GM18951 (cell line): ENCODE measurements around the gene NDFIP1.

Experiments
- POLR2A ChIP-seq: IDR thresholded peaks from 4 replicates; pipeline ENCODE4 v1.6.1; 2011; ENCODE audit warnings: mild to moderate bottlenecking; ENCODE audit not compliant: insufficient read length, insufficient read depth; ENCODE audit errors: extremely low read depth
- in situ Hi-C: fragments of 300-500 bp; cut with MboI; formaldehyde crosslinking; loops from one replicate; pipeline ENCODE4 v1.12.0; 2022; ENCODE audit warnings: low sequenced_read_pairs, mixed read lengths, inconsistent platforms; ENCODE audit not compliant: unreplicated experiment

The NDFIP1 gene

GRCh38 chr5:142119051-142119625 lies 10.6 kb downstream of the NDFIP1 start:
- TF ChIP-seq POLR2A: no peak
- in situ Hi-C loops: no loop called here

DNA sequence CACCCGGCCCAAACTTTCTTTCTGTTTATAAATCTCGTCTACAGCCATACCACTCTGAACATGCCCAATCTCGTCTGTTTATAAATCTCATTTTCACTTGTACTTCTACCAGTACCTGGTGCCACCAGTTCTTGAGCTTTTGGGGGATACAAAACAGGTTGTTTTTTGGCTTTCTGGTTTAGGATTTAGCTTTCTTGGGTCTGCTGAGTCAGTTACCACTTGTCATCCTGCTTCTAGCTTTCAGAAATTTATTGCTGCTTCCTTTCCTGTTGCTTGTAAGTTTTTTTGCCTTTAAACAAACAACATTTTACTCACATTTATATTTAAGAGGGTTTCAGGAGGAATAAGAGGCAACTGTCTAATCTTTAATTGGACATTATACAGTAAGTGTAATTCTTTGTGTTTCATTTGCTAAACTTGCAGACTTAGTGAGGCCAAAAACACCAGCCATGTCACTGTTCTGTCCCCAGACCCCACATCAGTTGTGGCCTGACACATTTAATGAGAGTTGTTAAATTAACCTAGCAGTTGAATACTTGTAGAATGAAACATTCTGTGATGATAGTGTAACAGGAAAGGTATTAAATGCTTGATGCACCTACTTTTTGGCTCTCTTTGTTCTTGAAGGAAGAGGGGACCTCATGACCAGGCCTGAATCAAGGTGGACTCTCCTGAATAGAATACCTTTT lies 11.8 kb downstream of the NDFIP1 start:
- in situ Hi-C loops: no loop called here
- TF ChIP-seq POLR2A: no peak

- no peak for TF ChIP-seq POLR2A
- in situ Hi-C loops: no loop called here
These were observed 13.5 kb downstream of the NDFIP1 start for GRCh38 chr5:142122121-142122520.

DNA sequence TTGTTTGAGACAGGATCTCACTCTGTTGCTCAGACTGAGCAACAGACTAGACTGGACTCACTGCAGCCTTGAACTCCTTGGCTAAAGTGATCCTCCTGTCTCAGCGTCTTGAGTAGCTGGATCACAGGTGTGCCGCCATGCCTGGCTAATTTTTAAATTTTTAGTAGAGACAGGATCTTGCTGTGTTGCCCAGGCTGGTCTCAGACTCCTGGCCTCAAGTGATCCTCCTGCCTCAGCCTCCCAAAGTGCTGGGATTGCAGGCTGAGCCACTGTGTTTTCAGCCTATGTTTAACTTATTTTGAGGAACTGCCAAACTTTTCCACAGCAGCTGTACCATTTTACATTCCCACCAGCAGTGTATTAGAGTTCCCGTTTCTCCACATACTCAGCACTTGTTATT lies 16.8 kb downstream of the NDFIP1 start:
- TF ChIP-seq POLR2A: no peak
- in situ Hi-C loops: loop anchor here (25.0 kb wide), 1 partner anchor 438 kb away; the partner anchor contains the start of gene ARAP3

GRCh38 chr5:142125963-142126362 lies 17.4 kb downstream of the NDFIP1 start:
- no peak for TF ChIP-seq POLR2A
- in situ Hi-C loops: loop anchor here (25.0 kb wide), 1 partner anchor 439 kb away; the partner anchor contains the start of gene ARAP3

DNA sequence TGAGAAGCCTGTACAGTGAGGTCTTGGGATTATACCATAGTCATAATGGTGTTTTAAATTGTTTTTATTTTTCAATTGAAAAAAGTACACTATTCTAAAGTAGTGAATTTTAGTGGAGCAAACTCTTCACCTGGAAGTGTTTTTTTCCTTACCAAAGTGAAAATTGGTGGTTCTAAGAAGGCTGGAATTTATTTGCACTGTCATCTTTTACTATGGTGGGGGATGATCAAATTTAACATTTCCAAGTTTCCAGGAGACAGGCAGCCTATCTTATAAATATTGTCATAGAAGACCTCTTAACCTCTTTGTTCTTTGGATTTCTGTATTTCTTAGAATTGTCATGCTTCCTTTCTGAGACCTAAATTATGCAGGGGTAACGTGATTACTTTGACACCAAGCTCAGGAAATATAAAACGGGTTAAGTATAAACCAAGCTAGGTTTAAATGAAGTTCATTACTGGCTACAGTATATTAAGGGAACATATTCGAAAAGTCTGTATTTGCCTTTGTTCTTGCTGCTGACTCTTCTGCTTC lies 20.2 kb downstream of the NDFIP1 start:
- no peak for TF ChIP-seq POLR2A
- in situ Hi-C loops: loop anchor here (25.0 kb wide), 1 partner anchor 441 kb away; the partner anchor contains the start of gene ARAP3

GRCh38 chr5:142129446-142130066 lies 21.0 kb downstream of the NDFIP1 start:
- in situ Hi-C loops: loop anchor here (25.0 kb wide), 1 partner anchor 442 kb away; the partner anchor contains the start of gene ARAP3
- no peak for TF ChIP-seq POLR2A

DNA sequence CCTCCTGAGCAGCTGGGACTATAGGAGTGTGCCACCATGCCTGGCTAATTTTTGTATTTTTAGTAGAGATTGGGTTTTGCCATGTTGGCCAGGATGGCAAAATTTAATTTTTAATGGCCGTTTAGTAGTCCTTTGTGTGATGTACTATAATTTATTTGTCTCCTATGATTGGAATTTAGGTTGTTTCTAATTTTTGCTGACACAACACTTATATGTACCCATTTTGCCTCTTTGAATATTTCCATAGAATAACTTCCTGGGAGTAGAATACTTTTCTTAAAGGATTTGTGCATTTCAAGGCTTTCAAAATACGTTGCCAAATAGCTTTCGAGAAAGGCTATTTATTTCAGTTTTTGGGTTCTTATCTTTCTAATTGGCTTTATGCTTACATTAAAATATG lies 22.8 kb downstream of the NDFIP1 start:
- TF ChIP-seq POLR2A: no peak
- in situ Hi-C loops: loop anchor here (25.0 kb wide), 1 partner anchor 444 kb away; the partner anchor contains the start of gene ARAP3

- in situ Hi-C loops: loop anchor here (25.0 kb wide), 1 partner anchor 446 kb away; the partner anchor contains the start of gene ARAP3
- TF ChIP-seq POLR2A: no peak
These were observed 24.3 kb downstream of the NDFIP1 start for GRCh38 chr5:142132916-142133315.

GRCh38 chr5:142133330-142134206 lies 25.0 kb downstream of the NDFIP1 start:
- in situ Hi-C loops: loop anchor here (25.0 kb wide), 1 partner anchor 446 kb away; the partner anchor contains the start of gene ARAP3

GRCh38 chr5:142134331-142135010 lies 25.9 kb downstream of the NDFIP1 start:
- in situ Hi-C loops: loop anchor here (25.0 kb wide), 1 partner anchor 447 kb away; the partner anchor contains the start of gene ARAP3
- no peak for TF ChIP-seq POLR2A

More at GRCh38 chr5:142133330-142134206, 25.0 kb downstream of the NDFIP1 start:
- no peak for TF ChIP-seq POLR2A

DNA sequence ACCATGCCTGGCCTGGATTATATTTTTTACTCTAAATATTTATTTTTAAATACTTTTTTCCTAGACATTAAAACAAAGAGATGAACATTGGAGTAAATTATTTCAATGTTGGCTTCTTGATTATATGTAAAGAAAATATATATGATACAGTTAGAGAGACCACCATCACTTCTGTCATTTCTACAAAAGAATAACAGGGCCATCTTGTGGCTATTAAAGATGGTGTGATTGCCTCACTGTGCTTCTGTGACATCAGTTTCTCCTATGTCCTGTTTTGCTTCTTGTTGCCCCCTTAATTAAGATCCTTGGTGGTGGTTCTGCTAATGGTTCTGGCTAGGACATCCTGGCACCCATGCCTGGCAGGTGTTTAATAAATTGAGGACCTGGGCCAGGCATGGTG lies 32.9 kb downstream of the NDFIP1 start:
- no peak for TF ChIP-seq POLR2A
- in situ Hi-C loops: loop anchor here (10.0 to 25.0 kb wide), 2 partner anchors 147 to 454 kb away; partner anchors contain the start of gene ARAP3
